Measurements from ENCODE around the gene SDK2. TPM values are rescaled to one million over a fixed set of nuclear protein-coding genes. Genes with fewer than 3 reads are reported as not detected.

SDK2 gene
- total RNA-seq, 3 donors from 2014 or later (not counting 1 experiment from before 2014, with no cell fraction given), result 0.41 to 0.90 (median 0.49) TPM

- WGBS (ENCODE audit: insufficient coverage), result 37% methylated on average over 4 of the region's 4 CpGs
- Histone ChIP-seq H3K27ac (ENCODE audit: low read length) (no peak overlapping the region), H3K27me3 (ENCODE audit: control insufficient read depth, insufficient read depth, low read length) (no peaks in the 10 kb centered on the region), H3K4me3 (ENCODE audit: low read length) (no peak overlapping the region), H3K9me3 (ENCODE audit: control insufficient read depth, insufficient read depth, low read length) (peaks cover 5% of the 10 kb centered on the region), H3K4me1 (ENCODE audit: control insufficient read depth, insufficient read depth, low read length) (peaks cover 14% of the 10 kb centered on the region), H3K36me3 (ENCODE audit: control insufficient read depth, insufficient read depth, low read length) (no peaks in the 10 kb centered on the region)
- Mint-ChIP-seq H3K27ac (no peak overlapping the region), H3K9me3 (peaks cover 4 to 6% of the 10 kb centered on the region in 2 donors), H3K4me3 (no peak overlapping the region), H3K4me1 (no peaks in the 10 kb centered on the region), H3K27me3 (ENCODE audit: low read depth in 2 of 2) (peaks cover 7 to 22% of the 10 kb centered on the region in 2 donors), H3K36me3 (no peaks in the 10 kb centered on the region)
- no peak for ATAC-seq
- DNase-seq, result no peak
- TF ChIP-seq, protein P1, sequence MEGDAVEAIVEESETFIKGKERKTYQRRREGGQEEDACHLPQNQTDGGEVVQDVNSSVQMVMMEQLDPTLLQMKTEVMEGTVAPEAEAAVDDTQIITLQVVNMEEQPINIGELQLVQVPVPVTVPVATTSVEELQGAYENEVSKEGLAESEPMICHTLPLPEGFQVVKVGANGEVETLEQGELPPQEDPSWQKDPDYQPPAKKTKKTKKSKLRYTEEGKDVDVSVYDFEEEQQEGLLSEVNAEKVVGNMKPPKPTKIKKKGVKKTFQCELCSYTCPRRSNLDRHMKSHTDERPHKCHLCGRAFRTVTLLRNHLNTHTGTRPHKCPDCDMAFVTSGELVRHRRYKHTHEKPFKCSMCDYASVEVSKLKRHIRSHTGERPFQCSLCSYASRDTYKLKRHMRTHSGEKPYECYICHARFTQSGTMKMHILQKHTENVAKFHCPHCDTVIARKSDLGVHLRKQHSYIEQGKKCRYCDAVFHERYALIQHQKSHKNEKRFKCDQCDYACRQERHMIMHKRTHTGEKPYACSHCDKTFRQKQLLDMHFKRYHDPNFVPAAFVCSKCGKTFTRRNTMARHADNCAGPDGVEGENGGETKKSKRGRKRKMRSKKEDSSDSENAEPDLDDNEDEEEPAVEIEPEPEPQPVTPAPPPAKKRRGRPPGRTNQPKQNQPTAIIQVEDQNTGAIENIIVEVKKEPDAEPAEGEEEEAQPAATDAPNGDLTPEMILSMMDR (IDR thresholded peaks at IDR 0.05), result no peak
- intact Hi-C loops (cut with micrococcal nuclease), result no loop called here
These were observed 163.5 kb downstream of the SDK2 start for GRCh38 chr17:73480740-73481139.

GRCh38 chr17:73478768-73479424 is 165.3 kb downstream of the SDK2 start:
- intact Hi-C loops (cut with micrococcal nuclease), result no loop called here
- Histone ChIP-seq H3K27me3 (ENCODE audit: control insufficient read depth, insufficient read depth, low read length) (no peaks in the 10 kb centered on the region), H3K4me1 (ENCODE audit: control insufficient read depth, insufficient read depth, low read length) (peaks cover 14% of the 10 kb centered on the region), H3K4me3 (ENCODE audit: low read length) (no peak overlapping the region), H3K9me3 (ENCODE audit: control insufficient read depth, insufficient read depth, low read length) (no peaks in the 10 kb centered on the region), H3K36me3 (ENCODE audit: control insufficient read depth, insufficient read depth, low read length) (no peaks in the 10 kb centered on the region), H3K27ac (ENCODE audit: low read length) (no peak overlapping the region)
- TF ChIP-seq, protein P1 (IDR thresholded peaks at IDR 0.05), result no peak
- Mint-ChIP-seq H3K4me3 (no peak overlapping the region), H3K36me3 (no peaks in the 10 kb centered on the region), H3K27ac (no peak overlapping the region), H3K4me1 (peaks cover 7% of the 10 kb centered on the region in 2 donors), H3K27me3 (ENCODE audit: low read depth in 2 of 2) (peaks cover 18 to 20% of the 10 kb centered on the region in 2 donors), H3K9me3 (no peaks in the 10 kb centered on the region)
- DNase-seq (no peak), ATAC-seq (no peak)
- 90% methylated on average over 14 of the region's 14 CpGs for WGBS (ENCODE audit: insufficient coverage)

- no peak for DNase-seq
- intact Hi-C loops (cut with micrococcal nuclease), result no loop called here
- Mint-ChIP-seq H3K27ac (no peak overlapping the region), H3K4me3 (no peak overlapping the region), H3K4me1 (peaks cover 12 to 13% of the 10 kb centered on the region in 2 donors), H3K9me3 (no peaks in the 10 kb centered on the region), H3K36me3 (no peaks in the 10 kb centered on the region), H3K27me3 (ENCODE audit: low read depth in 2 of 2) (peaks cover 20 to 23% of the 10 kb centered on the region in 2 donors)
- Histone ChIP-seq H3K27ac (ENCODE audit: low read length) (no peak overlapping the region), H3K4me3 (ENCODE audit: low read length) (no peak overlapping the region), H3K4me1 (ENCODE audit: control insufficient read depth, insufficient read depth, low read length) (peaks cover 15% of the 10 kb centered on the region), H3K36me3 (ENCODE audit: control insufficient read depth, insufficient read depth, low read length) (no peaks in the 10 kb centered on the region), H3K27me3 (ENCODE audit: control insufficient read depth, insufficient read depth, low read length) (no peaks in the 10 kb centered on the region), H3K9me3 (ENCODE audit: control insufficient read depth, insufficient read depth, low read length) (no peaks in the 10 kb centered on the region)
- no peak for ATAC-seq
- WGBS (ENCODE audit: insufficient coverage), result 91% methylated on average over 11 of the region's 11 CpGs
- TF ChIP-seq, protein P1 (IDR thresholded peaks at IDR 0.05), result no peak
These were observed 165.9 kb downstream of the SDK2 start for GRCh38 chr17:73478334-73478733.

DNA sequence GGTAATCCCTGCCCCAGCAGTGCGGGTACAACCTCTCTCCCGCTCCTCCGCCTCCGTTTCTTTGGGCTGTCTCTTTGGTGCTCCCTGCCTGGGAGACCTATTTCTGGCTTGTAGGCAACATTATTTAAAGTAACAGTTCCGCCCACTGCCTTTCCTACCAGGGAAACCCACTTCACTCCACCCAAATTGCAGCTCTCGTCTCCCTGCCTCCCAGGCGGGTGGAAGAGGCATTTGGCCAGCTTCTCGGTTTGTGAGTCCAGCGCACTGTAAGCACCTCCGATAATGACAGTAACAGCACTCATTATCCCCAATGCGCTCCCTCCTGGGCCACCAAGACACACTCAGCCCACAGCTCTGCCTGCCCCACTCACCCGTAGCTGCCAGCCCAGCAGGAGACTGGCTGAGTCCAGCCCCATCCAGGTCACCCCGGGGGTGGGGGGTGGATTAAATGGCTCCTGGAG is 167.3 kb downstream of the SDK2 start:
- Mint-ChIP-seq H3K27ac (no peak overlapping the region), H3K4me3 (no peak overlapping the region), H3K9me3 (no peaks in the 10 kb centered on the region), H3K4me1 (peaks cover 20 to 21% of the 10 kb centered on the region in 2 donors), H3K36me3 (no peaks in the 10 kb centered on the region), H3K27me3 (ENCODE audit: low read depth in 2 of 2) (peaks cover 24 to 30% of the 10 kb centered on the region in 2 donors)
- DNase-seq (no peak), ATAC-seq (no peak)
- Histone ChIP-seq H3K4me1 (ENCODE audit: control insufficient read depth, insufficient read depth, low read length) (peaks cover 19% of the 10 kb centered on the region), H3K4me3 (ENCODE audit: low read length) (no peak overlapping the region), H3K36me3 (ENCODE audit: control insufficient read depth, insufficient read depth, low read length) (no peaks in the 10 kb centered on the region), H3K27me3 (ENCODE audit: control insufficient read depth, insufficient read depth, low read length) (no peaks in the 10 kb centered on the region), H3K9me3 (ENCODE audit: control insufficient read depth, insufficient read depth, low read length) (peaks cover 5% of the 10 kb centered on the region), H3K27ac (ENCODE audit: low read length) (no peak overlapping the region)
- TF ChIP-seq, protein P1 (IDR thresholded peaks at IDR 0.05), result no peak
- WGBS (ENCODE audit: insufficient coverage), result 81% methylated on average over 13 of the region's 13 CpGs
- intact Hi-C loops (cut with micrococcal nuclease), result no loop called here
